ENCODE measurements around the gene P4HA3.

The P4HA3 gene

GRCh38 chr11:74325649-74326645, 14.5 kb upstream of the P4HA3 start:
- no peak for TF ChIP-seq CTCF (IDR thresholded peaks at IDR 0.05; ENCODE audit: poor library complexity, severe bottlenecking)
- Histone ChIP-seq H3K27me3 (ENCODE audit: insufficient read depth, poor library complexity, severe bottlenecking) (no peaks in the 10 kb centered on the region), H3K9me3 (ENCODE audit: severe bottlenecking) (no peaks in the 10 kb centered on the region), H3K27ac (ENCODE audit: poor library complexity, severe bottlenecking) (no peak overlapping the region), H3K4me1 (ENCODE audit: insufficient read depth, poor library complexity, severe bottlenecking) (peaks cover 6% of the 10 kb centered on the region), H3K4me3 (ENCODE audit: severe bottlenecking) (no peak overlapping the region), H3K36me3 (ENCODE audit: low read depth) (no peaks in the 10 kb centered on the region)
- ATAC-seq (ENCODE audit: low read depth) = no peak
- DNase-seq (ENCODE audit: low spot score) = no peak

GRCh38 chr11:74322667-74323066, 11.2 kb upstream of the P4HA3 start:
- TF ChIP-seq CTCF (IDR thresholded peaks at IDR 0.05; ENCODE audit: poor library complexity, severe bottlenecking) = no peak
- Histone ChIP-seq H3K27ac (ENCODE audit: poor library complexity, severe bottlenecking) (no peak overlapping the region), H3K4me1 (ENCODE audit: insufficient read depth, poor library complexity, severe bottlenecking) (peaks cover 13% of the 10 kb centered on the region), H3K27me3 (ENCODE audit: insufficient read depth, poor library complexity, severe bottlenecking) (no peaks in the 10 kb centered on the region), H3K36me3 (ENCODE audit: low read depth) (no peaks in the 10 kb centered on the region), H3K9me3 (ENCODE audit: severe bottlenecking) (no peaks in the 10 kb centered on the region), H3K4me3 (ENCODE audit: severe bottlenecking) (no peak overlapping the region)
- DNase-seq (ENCODE audit: low spot score) = no peak
- ATAC-seq (ENCODE audit: low read depth) = no peak

GRCh38 chr11:74321487-74322188, 10.2 kb upstream of the P4HA3 start:
- Histone ChIP-seq H3K27me3 (ENCODE audit: insufficient read depth, poor library complexity, severe bottlenecking) (no peaks in the 10 kb centered on the region), H3K9me3 (ENCODE audit: severe bottlenecking) (peaks cover 6% of the 10 kb centered on the region), H3K4me1 (ENCODE audit: insufficient read depth, poor library complexity, severe bottlenecking) (peaks cover 13% of the 10 kb centered on the region), H3K4me3 (ENCODE audit: severe bottlenecking) (no peak overlapping the region), H3K36me3 (ENCODE audit: low read depth) (no peaks in the 10 kb centered on the region), H3K27ac (ENCODE audit: poor library complexity, severe bottlenecking) (no peak overlapping the region)
- no peak for DNase-seq (ENCODE audit: low spot score)
- peak; percentile 38 for TF ChIP-seq CTCF (IDR thresholded peaks at IDR 0.05; ENCODE audit: poor library complexity, severe bottlenecking)
- no peak for ATAC-seq (ENCODE audit: low read depth)

- ATAC-seq (ENCODE audit: low read depth) (no peak), DNase-seq (ENCODE audit: low spot score) (no peak)
- H3K9me3 ChIP-seq (ENCODE audit: severe bottlenecking) = peaks cover 9% of the 10 kb centered on the region
- H3K4me3 ChIP-seq (ENCODE audit: severe bottlenecking) = no peak overlapping the region
- H3K27me3 ChIP-seq (ENCODE audit: insufficient read depth, poor library complexity, severe bottlenecking) = no peaks in the 10 kb centered on the region
- no peaks in the 10 kb centered on the region for H3K36me3 ChIP-seq (ENCODE audit: low read depth)
- H3K4me1 ChIP-seq (ENCODE audit: insufficient read depth, poor library complexity, severe bottlenecking) = peaks cover 13% of the 10 kb centered on the region
- H3K27ac ChIP-seq (ENCODE audit: poor library complexity, severe bottlenecking) = peak overlapping the region; percentile 95
- no peak for TF ChIP-seq CTCF (IDR thresholded peaks at IDR 0.05; ENCODE audit: poor library complexity, severe bottlenecking)
These were observed 9.1 kb upstream of the P4HA3 start for GRCh38 chr11:74320538-74320937.

Measured in RWPE2 (cell line).